ENCODE data around the gene IL17REL.

IL17REL gene

DNA sequence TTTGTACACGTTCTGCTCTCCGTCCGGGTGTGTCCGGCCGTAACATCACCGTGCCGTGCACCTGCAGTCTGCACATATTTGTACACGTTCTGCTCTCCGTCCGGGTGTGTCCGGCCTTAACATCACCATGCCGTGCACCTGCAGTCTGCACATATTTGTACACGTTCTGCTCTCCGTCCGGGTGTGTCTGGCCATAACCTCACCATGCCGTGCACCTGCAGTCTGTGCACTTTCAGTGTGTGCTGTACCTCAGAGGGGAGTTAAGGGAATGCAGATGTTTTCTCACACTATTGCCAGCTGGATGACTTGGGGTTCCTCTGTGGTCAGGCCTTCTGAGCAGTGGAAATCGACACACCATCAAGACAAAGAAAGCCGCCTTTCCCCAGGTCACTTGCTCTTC, 41.3 kb upstream of the IL17REL start:
- no peak overlapping the region for H2AFZ ChIP-seq (ENCODE audit: low read length)
- H3K4me1 ChIP-seq (ENCODE audit: insufficient read depth, low read length, poor library complexity, severe bottlenecking): no peaks in the 10 kb centered on the region
- H3K9me2 ChIP-seq (replicated peaks; ENCODE audit: low read depth, low read length): no peaks in the 10 kb centered on the region
- no peak overlapping the region for H3K9ac ChIP-seq (ENCODE audit: low read depth, low read length, poor library complexity, severe bottlenecking)
- TF ChIP-seq, protein P1, sequence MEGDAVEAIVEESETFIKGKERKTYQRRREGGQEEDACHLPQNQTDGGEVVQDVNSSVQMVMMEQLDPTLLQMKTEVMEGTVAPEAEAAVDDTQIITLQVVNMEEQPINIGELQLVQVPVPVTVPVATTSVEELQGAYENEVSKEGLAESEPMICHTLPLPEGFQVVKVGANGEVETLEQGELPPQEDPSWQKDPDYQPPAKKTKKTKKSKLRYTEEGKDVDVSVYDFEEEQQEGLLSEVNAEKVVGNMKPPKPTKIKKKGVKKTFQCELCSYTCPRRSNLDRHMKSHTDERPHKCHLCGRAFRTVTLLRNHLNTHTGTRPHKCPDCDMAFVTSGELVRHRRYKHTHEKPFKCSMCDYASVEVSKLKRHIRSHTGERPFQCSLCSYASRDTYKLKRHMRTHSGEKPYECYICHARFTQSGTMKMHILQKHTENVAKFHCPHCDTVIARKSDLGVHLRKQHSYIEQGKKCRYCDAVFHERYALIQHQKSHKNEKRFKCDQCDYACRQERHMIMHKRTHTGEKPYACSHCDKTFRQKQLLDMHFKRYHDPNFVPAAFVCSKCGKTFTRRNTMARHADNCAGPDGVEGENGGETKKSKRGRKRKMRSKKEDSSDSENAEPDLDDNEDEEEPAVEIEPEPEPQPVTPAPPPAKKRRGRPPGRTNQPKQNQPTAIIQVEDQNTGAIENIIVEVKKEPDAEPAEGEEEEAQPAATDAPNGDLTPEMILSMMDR (conservative IDR thresholded peaks at IDR 0.05; ENCODE audit: low read length): no peak
- TF ChIP-seq EZH2phosphoT487 (IDR thresholded peaks at IDR 0.05; ENCODE audit: borderline replicate concordance): no peak
- no peaks in the 10 kb centered on the region for H3K36me3 ChIP-seq (ENCODE audit: insufficient read depth, low read length)
- H3K27me3 ChIP-seq (ENCODE audit: insufficient read depth, low read length, poor library complexity, severe bottlenecking): no peaks in the 10 kb centered on the region
- H3K79me2 ChIP-seq (ENCODE audit: insufficient read depth, low read length): no peaks in the 10 kb centered on the region
- no peaks in the 10 kb centered on the region for H4K20me1 ChIP-seq (ENCODE audit: insufficient read depth, low read length, poor library complexity, severe bottlenecking)
- H3K4me3 ChIP-seq (ENCODE audit: low read length, poor library complexity, severe bottlenecking): no peak overlapping the region
- H3K9me3 ChIP-seq (ENCODE audit: insufficient read depth, low read depth, low read length): no peaks in the 10 kb centered on the region
- H3F3A ChIP-seq (ENCODE audit: low read depth): no peaks in the 10 kb centered on the region
- no peak overlapping the region for H3K4me2 ChIP-seq (ENCODE audit: low read depth, low read length, poor library complexity, severe bottlenecking)

DNA sequence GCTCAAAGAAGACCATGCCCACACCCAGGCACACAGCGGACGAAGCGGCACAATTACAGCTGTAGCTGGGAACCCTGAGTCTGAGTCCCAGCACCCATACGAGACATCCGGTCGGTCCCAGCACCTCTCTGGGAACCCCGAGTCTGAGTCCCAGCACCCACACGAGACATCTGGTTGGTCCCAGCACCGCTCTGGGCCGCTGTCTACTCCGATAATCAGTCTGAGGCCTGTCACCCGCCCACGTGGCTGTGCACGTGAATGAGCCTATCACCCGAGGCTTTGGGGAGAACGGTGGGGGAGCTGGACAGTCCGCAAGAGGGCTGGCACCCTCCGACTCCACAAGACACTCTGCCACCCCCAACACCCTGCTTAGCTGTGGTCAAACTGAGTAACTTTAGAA, 39.4 kb upstream of the IL17REL start:
- Histone ChIP-seq H3K36me3 (ENCODE audit: insufficient read depth, low read length) (no peaks in the 10 kb centered on the region), H3K27me3 (ENCODE audit: insufficient read depth, low read length, poor library complexity, severe bottlenecking) (no peaks in the 10 kb centered on the region), H3K4me2 (ENCODE audit: low read depth, low read length, poor library complexity, severe bottlenecking) (no peak overlapping the region), H3K9me2 (replicated peaks; ENCODE audit: low read depth, low read length) (no peaks in the 10 kb centered on the region), H3K9ac (ENCODE audit: low read depth, low read length, poor library complexity, severe bottlenecking) (no peak overlapping the region), H3F3A (ENCODE audit: low read depth) (no peaks in the 10 kb centered on the region), H2AFZ (ENCODE audit: low read length) (no peak overlapping the region), H4K20me1 (ENCODE audit: insufficient read depth, low read length, poor library complexity, severe bottlenecking) (no peaks in the 10 kb centered on the region), H3K4me1 (ENCODE audit: insufficient read depth, low read length, poor library complexity, severe bottlenecking) (no peaks in the 10 kb centered on the region), H3K9me3 (ENCODE audit: insufficient read depth, low read depth, low read length) (no peaks in the 10 kb centered on the region), H3K79me2 (ENCODE audit: insufficient read depth, low read length) (no peaks in the 10 kb centered on the region), H3K4me3 (ENCODE audit: low read length, poor library complexity, severe bottlenecking) (no peak overlapping the region)
- TF ChIP-seq, protein P1 (conservative IDR thresholded peaks at IDR 0.05; ENCODE audit: low read length): no peak
- TF ChIP-seq EZH2phosphoT487 (IDR thresholded peaks at IDR 0.05; ENCODE audit: borderline replicate concordance): no peak

DNA sequence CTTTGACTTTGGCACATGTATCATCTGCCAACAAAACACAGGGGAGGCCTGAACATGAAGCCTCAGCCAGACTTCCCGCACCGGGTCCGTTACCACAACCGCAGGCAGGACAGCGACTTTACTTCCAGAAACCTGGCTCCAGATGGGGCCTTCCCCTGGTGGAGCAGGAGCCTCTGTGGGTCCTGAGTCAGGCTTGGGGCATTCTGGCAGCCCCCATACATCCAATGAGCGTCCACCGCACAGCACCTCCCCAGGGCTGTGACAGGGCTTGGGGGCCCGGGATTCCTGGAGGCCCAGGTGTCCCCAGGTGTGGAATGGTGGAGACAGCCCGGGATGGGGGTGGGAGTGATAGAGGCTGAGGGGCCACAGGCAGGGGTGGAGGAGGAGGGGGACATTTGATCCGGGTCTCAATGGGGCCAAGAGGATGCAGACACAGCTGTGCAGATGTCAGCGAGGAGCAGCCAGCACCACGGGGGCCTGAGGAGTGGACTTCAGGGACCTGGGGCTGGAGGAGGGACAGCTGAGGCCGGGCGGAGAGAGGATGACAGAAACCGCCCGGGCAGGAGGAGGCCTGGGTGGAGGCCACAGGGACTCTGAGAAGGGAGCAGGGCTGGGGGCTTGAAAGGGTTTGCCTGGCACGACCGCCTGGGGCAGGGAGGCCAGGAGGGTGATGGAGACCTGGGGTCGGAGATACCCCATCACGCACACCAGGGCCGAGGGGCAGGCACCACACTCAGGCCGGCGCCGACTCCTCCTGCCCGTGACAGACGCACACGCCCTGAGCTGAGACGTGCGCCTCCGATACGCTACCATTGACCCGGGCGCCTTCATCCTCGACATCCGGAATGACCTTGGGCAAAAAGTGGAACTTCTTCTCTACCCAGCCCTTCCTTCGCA, 37.0 kb upstream of the IL17REL start:
- no peaks in the 10 kb centered on the region for H3K27me3 ChIP-seq (ENCODE audit: insufficient read depth, low read length, poor library complexity, severe bottlenecking)
- H3F3A ChIP-seq (ENCODE audit: low read depth): no peaks in the 10 kb centered on the region
- no peaks in the 10 kb centered on the region for H3K9me3 ChIP-seq (ENCODE audit: insufficient read depth, low read depth, low read length)
- no peaks in the 10 kb centered on the region for H4K20me1 ChIP-seq (ENCODE audit: insufficient read depth, low read length, poor library complexity, severe bottlenecking)
- H3K4me1 ChIP-seq (ENCODE audit: insufficient read depth, low read length, poor library complexity, severe bottlenecking): peaks cover 7% of the 10 kb centered on the region
- no peak for TF ChIP-seq EZH2phosphoT487 (IDR thresholded peaks at IDR 0.05; ENCODE audit: borderline replicate concordance)
- no peak overlapping the region for H2AFZ ChIP-seq (ENCODE audit: low read length)
- no peaks in the 10 kb centered on the region for H3K9me2 ChIP-seq (replicated peaks; ENCODE audit: low read depth, low read length)
- H3K36me3 ChIP-seq (ENCODE audit: insufficient read depth, low read length): no peaks in the 10 kb centered on the region
- H3K4me3 ChIP-seq (ENCODE audit: low read length, poor library complexity, severe bottlenecking): no peak overlapping the region
- H3K79me2 ChIP-seq (ENCODE audit: insufficient read depth, low read length): no peaks in the 10 kb centered on the region
- H3K9ac ChIP-seq (ENCODE audit: low read depth, low read length, poor library complexity, severe bottlenecking): no peak overlapping the region
- H3K4me2 ChIP-seq (ENCODE audit: low read depth, low read length, poor library complexity, severe bottlenecking): no peak overlapping the region
